ENCODE data around the gene ACOXL. TPM values are rescaled to one million over a fixed set of nuclear protein-coding genes. Genes with fewer than 3 reads are reported as not detected.

The ACOXL gene
- total RNA-seq, 2 donors from 2014 or later: 0.52 TPM; not detected in 1

DNA sequence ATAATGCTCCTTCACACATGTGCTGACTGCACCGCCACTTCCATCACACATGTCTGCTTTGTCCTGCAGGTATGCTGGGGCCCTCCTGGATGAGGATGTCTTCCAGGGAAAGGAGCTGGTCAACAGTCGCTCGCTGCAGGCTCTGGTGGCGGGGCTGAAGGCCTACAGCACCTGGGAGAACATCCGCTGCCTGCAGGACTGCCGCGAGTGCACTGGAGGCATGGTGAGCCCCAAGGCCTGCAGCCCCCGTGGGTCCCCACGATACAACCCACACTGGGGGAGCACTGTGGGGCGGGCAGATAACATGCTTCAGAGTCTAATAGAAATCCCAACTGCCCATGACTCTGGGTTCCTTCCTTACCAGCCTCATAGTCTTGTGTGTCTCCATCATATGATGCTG is 201.0 kb downstream of the ACOXL start:
- ATAC-seq: no peak
- H3K36me3 ChIP-seq (replicated peaks in 1 of 2; ENCODE audit: insufficient read depth in 1 of 2, low read depth in 2 of 2): no peaks in the 10 kb centered on the region
- intact Hi-C loops (cut with DNase I): no loop called here
- TF ChIP-seq POLR2A (IDR thresholded peaks at IDR 0.05): no peak
- H3K4me3 ChIP-seq: no peak overlapping the region
- no peaks in the 10 kb centered on the region for H3K4me1 ChIP-seq
- H3K9me3 ChIP-seq: peaks cover 0 to 11% (median 0%) of the 10 kb centered on the region in 3 donors
- WGBS, 2 donors: 79 to 85% methylated on average over 7 to 8 of the region's 10 CpGs
- no peak overlapping the region for H3K27ac ChIP-seq
- H3K27me3 ChIP-seq: no peaks in the 10 kb centered on the region
- no peak for DNase-seq

- ATAC-seq (no peak), DNase-seq (no peak)
- 88 to 93% methylated on average over 5 to 6 of the region's 6 CpGs for WGBS, 2 donors
- peaks cover 0 to 3% (median 0%) of the 10 kb centered on the region in 3 donors for H3K9me3 ChIP-seq
- no peaks in the 10 kb centered on the region for H3K36me3 ChIP-seq (replicated peaks in 1 of 2; ENCODE audit: insufficient read depth in 1 of 2, low read depth in 2 of 2)
- no peak overlapping the region for H3K27ac ChIP-seq
- H3K4me1 ChIP-seq: no peaks in the 10 kb centered on the region
- no peaks in the 10 kb centered on the region for H3K27me3 ChIP-seq
- intact Hi-C loops (cut with DNase I): no loop called here
- no peak overlapping the region for H3K4me3 ChIP-seq
- TF ChIP-seq, protein P1, sequence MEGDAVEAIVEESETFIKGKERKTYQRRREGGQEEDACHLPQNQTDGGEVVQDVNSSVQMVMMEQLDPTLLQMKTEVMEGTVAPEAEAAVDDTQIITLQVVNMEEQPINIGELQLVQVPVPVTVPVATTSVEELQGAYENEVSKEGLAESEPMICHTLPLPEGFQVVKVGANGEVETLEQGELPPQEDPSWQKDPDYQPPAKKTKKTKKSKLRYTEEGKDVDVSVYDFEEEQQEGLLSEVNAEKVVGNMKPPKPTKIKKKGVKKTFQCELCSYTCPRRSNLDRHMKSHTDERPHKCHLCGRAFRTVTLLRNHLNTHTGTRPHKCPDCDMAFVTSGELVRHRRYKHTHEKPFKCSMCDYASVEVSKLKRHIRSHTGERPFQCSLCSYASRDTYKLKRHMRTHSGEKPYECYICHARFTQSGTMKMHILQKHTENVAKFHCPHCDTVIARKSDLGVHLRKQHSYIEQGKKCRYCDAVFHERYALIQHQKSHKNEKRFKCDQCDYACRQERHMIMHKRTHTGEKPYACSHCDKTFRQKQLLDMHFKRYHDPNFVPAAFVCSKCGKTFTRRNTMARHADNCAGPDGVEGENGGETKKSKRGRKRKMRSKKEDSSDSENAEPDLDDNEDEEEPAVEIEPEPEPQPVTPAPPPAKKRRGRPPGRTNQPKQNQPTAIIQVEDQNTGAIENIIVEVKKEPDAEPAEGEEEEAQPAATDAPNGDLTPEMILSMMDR (IDR thresholded peaks at IDR 0.05): no peak
- TF ChIP-seq POLR2A (IDR thresholded peaks at IDR 0.05): no peak
These were observed 202.6 kb downstream of the ACOXL start for GRCh38 chr2:110934948-110935347.

DNA sequence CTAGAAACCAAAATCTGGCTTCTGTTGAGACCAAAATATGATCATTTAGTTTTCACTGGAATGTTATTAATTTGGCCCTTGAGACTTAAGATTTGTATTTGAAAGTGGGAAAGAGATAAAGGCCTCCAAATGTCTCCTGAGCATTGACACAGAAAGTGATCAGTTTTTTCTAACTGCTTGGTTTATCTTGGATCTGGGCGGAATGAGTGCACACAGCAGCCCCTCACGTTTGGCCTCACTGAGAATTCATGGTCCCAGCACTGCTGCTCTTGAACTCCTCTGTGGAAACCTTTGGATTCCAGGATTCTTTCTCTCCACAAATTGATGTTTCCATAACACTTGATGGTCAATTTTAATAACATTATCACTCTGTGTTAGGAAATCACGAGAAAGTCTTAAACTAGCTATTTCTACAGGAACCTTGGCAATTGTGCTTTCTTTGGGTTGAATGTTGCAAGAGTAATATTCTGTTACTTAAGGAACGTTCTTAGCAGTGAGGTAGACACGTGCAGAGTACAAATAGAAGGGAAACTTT is 208.1 kb downstream of the ACOXL start:
- intact Hi-C loops (cut with DNase I): no loop called here
- H3K4me1 ChIP-seq: no peaks in the 10 kb centered on the region
- no peaks in the 10 kb centered on the region for H3K36me3 ChIP-seq (replicated peaks in 1 of 2; ENCODE audit: insufficient read depth in 1 of 2, low read depth in 2 of 2)
- H3K27me3 ChIP-seq: no peaks in the 10 kb centered on the region
- DNase-seq: no peak
- WGBS, 2 donors: 55 to 66% methylated on average over 5 of the region's 5 CpGs
- no peak for ATAC-seq
- TF ChIP-seq, protein P1 (IDR thresholded peaks at IDR 0.05): no peak
- no peak for TF ChIP-seq POLR2A (IDR thresholded peaks at IDR 0.05)
- H3K27ac ChIP-seq: no peak overlapping the region
- no peaks in the 10 kb centered on the region for H3K9me3 ChIP-seq
- H3K4me3 ChIP-seq: no peak overlapping the region

GRCh38 chr2:110941226-110941625 is 208.9 kb downstream of the ACOXL start:
- H3K27ac ChIP-seq: no peak overlapping the region
- H3K4me3 ChIP-seq: no peak overlapping the region
- 32 to 33% methylated on average over 2 of the region's 2 CpGs for WGBS, 2 donors
- intact Hi-C loops (cut with DNase I): no loop called here
- H3K4me1 ChIP-seq: no peaks in the 10 kb centered on the region
- TF ChIP-seq, protein P1 (IDR thresholded peaks at IDR 0.05): no peak
- TF ChIP-seq POLR2A (IDR thresholded peaks at IDR 0.05): no peak
- no peaks in the 10 kb centered on the region for H3K36me3 ChIP-seq (replicated peaks in 1 of 2; ENCODE audit: insufficient read depth in 1 of 2, low read depth in 2 of 2)
- H3K9me3 ChIP-seq: no peaks in the 10 kb centered on the region
- no peak for DNase-seq
- ATAC-seq: no peak
- H3K27me3 ChIP-seq: no peaks in the 10 kb centered on the region

GRCh38 chr2:110943070-110943634 is 210.8 kb downstream of the ACOXL start:
- no peaks in the 10 kb centered on the region for H3K36me3 ChIP-seq (replicated peaks in 1 of 2; ENCODE audit: insufficient read depth in 1 of 2, low read depth in 2 of 2)
- 56 to 69% methylated on average over 1 of the region's 1 CpG for WGBS, 2 donors
- TF ChIP-seq, protein P1 (IDR thresholded peaks at IDR 0.05): no peak
- no peak for TF ChIP-seq POLR2A (IDR thresholded peaks at IDR 0.05)
- no peak for ATAC-seq
- H3K4me1 ChIP-seq: no peaks in the 10 kb centered on the region
- no peak overlapping the region for H3K4me3 ChIP-seq
- no peaks in the 10 kb centered on the region for H3K9me3 ChIP-seq
- intact Hi-C loops (cut with DNase I): no loop called here
- no peak for DNase-seq
- H3K27ac ChIP-seq: no peak overlapping the region
- H3K27me3 ChIP-seq: no peaks in the 10 kb centered on the region

All from body of pancreas (tissue), 4 donors.